HFF-Myc (cell line): ENCODE results near the gene NXPH4.

Experiments
- DNase-seq: peaks from one replicate; pipeline ENCODE4 v3.0.0-alpha.2; 2011; ENCODE audit warnings: low read depth; ENCODE audit errors: extremely low read depth
- H3K4me3 ChIP-seq: replicated peaks from 2 replicates; pipeline ENCODE4 v1.5.1; 2011; ENCODE audit warnings: low read depth, mild to moderate bottlenecking, control low read depth, low read length
- CTCF ChIP-seq: IDR thresholded peaks from 2 replicates; pipeline ENCODE4 v1.5.1; 2012; ENCODE audit warnings: mild to moderate bottlenecking, low read depth, low read length, control low read depth; ENCODE audit errors: missing control alignments

The NXPH4 gene

GRCh38 chr12:57207731-57208630 is 8.6 kb upstream of the NXPH4 start:
- no peak for TF ChIP-seq CTCF
- no peak for DNase-seq
- H3K4me3 ChIP-seq = no peak overlapping the region

GRCh38 chr12:57208631-57209282 is 7.8 kb upstream of the NXPH4 start:
- no peak overlapping the region for H3K4me3 ChIP-seq
- TF ChIP-seq CTCF = no peak
- no peak for DNase-seq

GRCh38 chr12:57209916-57210315 is 6.7 kb upstream of the NXPH4 start:
- DNase-seq = no peak
- no peak overlapping the region for H3K4me3 ChIP-seq
- no peak for TF ChIP-seq CTCF

GRCh38 chr12:57210461-57210860 is 6.1 kb upstream of the NXPH4 start:
- no peak for DNase-seq
- no peak overlapping the region for H3K4me3 ChIP-seq
- no peak for TF ChIP-seq CTCF

- no peak overlapping the region for H3K4me3 ChIP-seq
- no peak for DNase-seq
- no peak for TF ChIP-seq CTCF
Observed at GRCh38 chr12:57210926-57211692, 5.5 kb upstream of the NXPH4 start.

GRCh38 chr12:57211791-57212700 is 4.5 kb upstream of the NXPH4 start:
- no peak for DNase-seq
- H3K4me3 ChIP-seq = no peak overlapping the region
- no peak for TF ChIP-seq CTCF
